ENCODE results near the gene TMEM174.

TMEM174 gene

DNA sequence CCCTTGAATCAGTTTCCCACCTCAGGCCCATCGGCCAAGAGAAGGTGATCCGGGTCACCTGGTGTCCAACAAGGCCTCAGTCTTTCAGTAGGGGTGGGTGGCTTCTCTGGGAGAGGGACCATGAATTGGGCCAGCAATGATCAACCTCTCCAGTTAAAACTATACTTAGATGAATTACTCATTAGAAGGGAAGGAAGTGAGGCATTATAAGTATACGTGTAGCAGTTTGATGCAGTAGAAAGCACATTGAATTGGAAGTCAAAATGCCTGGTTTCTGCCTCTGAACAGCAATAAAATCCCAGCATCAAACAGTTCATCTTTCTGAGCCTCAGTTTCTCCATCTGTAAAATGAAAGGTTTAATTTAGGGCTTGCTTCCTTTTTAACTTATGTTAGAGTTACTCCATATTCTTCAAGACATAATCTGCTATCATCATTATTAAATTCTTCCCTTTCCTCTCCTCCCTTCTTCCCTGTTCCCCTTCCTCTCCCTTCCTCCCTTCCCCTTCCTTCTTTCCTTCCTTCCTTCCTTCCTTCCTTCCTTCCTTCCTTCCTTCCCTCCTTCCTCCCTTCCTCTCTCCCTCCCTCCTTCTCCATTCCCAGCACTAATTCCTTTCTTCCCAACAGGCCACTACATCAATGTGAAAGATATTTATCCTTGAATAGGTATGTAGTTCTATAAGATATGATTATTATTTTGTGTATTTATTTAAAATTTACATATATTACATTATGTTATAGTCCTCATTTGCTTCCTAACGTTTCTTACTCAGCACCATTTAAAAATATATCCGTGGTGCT lies 18.6 kb upstream of the TMEM174 start:
- no peak for DNase-seq

DNA sequence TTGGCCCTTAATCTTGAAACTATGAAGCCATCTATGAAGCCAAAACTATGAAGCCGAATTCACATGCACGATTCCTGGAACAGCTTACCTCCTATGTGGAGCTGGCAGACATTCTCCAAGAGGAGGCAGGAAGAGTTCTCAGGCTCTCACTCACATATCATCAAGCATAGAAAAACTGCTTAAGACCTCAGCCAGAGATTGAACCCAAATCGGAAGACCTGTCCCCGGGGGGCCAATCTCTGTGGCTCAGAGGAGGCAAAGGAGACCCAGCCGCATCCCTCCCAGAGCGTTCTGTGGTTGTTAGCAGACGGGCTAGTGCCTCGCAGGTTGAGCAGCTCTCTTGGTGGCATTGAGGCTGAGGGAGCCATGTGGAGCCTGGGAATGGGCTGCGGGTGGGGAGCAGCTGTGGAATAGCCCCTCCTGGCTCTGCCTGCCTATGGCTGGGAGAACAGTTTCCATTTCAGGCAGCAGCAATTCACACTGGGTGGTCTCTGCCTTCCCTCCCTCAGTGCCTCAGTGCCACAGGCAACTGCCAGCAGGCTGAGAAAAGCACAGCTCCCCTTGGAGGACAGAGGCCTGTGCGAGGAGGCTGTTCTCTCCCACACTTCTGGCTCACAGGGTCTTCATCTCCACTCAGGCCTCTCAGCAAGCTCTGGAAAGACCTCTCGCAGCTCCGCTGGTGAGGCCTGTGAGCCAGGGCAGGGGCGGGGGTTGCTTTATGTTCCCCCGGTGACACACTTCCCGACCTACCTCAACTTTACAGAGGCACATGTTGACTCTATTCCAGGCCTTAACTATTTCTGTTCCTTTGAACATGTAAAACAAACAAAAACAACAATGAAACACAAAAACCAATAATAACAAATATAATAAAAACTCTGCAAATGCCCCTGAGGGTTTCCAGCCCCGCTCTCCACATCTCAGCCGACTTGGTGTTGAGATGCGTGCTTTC lies 17.4 kb upstream of the TMEM174 start:
- DNase-seq = no peak

DNA sequence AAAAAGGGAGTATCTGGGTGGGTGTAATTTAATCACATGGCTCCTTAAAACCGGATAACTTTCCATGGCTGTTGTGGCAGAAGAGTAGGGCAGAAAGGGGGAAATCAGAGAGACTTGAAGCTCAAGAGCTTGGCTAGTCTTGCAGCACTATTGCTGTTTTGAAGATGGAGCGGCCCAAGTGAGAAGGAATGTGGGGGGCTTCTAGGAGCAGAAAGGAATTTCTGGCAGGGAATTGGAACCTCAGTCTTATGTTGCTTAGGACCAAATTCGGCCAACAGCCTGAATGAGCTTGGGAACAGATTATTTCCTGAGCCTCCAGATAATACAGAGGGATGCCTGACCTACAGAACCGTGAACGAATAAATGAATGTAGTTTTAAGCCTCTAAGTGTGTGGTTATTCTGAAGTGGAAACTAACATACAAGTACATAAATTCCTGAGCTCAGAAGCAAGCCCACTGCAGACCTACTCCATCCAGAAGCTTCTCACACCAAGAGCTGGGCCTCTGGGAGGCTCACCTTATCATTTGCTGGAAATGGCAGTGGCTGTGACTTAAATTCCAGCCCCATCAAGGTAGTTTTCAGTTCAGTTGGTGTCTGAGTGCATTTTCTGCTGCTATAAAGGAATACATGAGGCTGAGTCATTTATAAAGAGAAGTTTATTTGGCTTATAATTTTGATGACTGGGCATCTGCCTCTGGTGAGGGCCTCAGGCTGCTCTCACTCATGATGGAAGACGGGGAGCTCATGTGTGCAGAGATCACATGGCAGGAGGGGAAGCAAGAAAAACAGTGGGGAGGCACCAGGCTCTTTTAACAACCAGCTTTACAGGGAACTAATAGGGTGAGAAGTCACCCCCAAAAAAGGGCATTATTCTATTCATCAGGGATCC lies 15.3 kb upstream of the TMEM174 start:
- no peak for DNase-seq

DNA sequence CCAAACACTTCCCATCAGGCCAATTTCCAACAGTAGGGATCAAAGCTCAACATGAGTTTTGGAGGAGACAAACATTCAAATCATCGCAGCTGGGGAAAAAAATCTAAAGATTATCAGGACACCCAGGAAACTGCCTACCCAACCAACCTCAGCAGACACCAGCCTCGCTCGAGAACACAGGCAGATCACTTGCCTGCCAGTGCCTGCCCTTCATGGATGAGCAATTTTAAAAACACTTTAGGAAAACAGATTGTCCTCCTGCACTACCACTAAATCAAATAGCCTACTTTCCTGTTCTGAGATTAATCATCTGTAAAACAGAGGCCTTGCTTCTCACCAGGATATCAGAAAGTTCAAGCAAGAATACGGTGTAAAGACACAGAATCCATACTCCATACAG lies 14.7 kb upstream of the TMEM174 start:
- no peak for DNase-seq

DNA sequence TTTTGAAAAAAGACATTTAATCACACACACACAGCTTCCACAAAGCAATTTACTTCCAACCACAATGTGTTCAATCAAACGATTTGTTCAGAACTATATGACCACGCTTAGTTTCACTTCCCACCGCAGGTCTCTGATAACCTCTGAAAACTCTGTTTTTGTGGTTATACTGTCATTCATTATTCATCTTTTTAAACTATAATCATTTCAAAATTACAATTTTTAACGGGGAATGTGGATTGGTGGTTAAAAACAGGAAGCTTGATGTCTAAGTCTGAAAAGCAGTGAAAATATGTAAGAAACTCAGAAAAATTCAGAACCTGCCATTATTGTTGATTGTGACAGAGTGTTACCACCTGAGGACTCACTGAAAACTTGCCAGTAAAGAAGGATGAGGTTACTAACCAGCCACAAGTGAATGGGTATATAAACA lies 12.7 kb upstream of the TMEM174 start:
- peak; percentile 29 to 36 for DNase-seq

DNA sequence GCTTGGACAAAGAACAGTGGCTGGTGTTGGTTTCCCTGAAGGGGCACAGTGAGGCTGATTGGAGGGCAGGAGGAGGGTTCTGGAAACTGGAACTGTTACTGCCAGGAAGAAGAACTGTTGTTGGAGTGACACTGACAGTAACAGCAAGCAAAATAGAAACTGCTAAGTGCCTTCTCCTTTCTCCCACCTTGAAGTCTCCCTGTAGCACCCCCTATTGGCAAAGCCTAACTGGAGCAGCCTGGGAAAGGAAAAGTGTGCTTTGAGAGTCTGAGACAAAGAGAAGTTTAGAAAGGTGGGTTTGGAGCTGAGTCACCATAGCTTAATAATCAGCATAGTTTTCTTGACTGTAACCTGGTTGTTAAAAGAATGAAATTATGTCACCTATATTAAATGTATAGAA lies 2.5 kb upstream of the TMEM174 start:
- no peak for DNase-seq

DNA sequence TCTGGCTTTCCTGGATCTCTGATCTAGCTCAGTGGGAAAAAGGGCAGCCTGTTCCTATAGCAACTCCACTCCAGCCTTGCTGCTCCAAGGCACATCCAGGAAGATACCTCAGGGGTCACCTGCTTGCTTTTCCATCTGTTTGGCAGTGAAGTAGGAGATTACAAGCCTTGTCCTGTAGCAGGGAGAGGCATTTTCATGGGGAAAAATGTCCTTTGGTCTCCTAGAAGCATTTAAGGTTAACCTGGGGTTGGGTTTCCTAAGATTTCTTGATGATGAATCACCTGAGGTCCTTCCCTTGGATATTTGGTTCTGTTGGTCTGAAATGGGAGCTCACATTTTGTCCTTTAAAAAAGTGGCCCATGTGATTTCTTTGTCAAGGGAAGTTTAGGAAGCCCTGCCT lies 1.5 kb upstream of the TMEM174 start:
- DNase-seq = no peak

DNA sequence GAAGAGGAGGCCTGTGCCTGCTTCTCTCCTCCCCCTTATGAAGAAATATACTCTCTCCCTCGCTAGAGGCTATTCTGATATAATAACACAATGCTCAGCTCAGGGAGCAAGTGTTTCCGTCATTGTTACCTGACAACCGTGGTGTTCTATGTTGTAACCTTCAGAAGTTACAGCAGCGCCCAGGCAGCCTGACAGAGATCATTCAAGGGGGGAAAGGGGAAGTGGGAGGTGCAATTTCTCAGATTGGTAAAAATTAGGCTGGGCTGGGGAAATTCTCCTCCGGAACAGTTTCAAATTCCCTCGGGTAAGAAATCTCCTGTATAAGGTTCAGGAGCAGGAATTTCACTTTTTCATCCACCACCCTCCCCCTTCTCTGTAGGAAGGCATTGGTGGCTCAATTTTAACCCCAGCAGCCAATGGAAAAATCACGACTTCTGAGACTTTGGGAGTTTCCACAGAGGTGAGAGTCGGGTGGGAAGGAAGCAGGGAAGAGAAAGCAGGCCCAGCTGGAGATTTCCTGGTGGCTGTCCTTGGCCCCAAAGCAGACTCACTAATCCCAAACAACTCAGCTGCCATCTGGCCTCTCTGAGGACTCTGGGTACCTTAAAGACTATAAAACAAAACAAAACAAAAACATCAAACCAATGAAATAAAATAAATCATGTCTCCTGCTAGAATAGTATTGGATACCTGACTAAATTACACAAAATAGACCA lies 1.3 kb downstream of the TMEM174 start:
- no peak for DNase-seq

DNA sequence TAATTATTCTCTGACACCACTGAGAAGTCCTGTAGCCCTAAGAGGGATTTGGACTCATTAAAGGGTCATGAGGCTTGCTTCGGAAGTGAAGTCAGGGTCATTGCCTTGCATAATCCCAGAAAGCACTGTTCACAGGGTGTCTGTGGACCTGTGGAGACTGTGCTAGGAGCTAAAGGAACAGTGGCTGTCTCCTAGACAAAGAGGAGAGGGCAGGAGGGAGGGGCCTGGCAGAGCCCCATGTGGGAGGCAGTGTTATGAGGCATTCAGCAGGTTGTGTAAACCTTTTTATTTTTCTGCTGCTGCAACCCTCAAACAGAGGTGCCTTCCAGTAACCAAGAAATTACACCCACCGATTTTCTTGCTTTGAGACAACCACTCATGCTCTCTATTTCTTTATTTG lies 3.3 kb downstream of the TMEM174 start:
- no peak for DNase-seq

DNA sequence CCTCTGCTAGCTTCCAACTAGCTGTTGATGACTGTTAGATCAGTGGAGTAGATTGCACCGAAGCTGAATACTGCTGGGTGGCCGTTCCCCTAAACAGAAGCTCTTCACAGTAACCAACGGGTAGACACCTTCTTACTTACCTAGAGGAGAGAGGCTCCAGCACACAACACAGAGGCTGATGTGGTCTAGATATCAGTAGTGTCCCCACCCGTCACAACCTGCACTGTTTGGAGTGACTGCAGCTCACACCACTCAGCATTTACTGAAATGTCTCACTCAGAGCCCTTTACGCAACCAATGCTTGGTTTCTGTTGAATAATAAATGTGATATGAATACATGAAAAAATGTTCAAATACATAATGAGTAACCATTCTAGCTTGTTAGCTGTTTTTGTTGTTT lies 5.3 kb downstream of the TMEM174 start:
- no peak for DNase-seq

DNA sequence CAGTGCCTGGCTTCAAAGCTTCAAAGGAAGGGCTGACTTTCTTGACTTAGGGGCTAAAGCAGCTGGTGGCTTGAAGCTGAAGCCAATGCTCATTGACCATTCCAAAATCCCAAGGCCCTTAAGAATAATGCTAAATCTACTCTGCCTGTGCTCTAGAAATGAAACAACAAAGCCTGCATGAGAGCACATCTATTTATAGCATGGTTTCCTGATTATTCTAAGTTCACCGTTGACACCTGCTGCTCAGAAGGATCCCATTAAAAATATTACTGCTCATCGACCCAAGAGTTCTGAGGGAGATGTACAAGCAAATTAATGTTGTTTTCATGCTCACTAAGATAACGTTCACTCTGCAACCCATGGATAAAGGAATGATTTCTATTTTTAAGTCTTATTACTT lies 6.7 kb downstream of the TMEM174 start:
- DNase-seq = no peak

DNA sequence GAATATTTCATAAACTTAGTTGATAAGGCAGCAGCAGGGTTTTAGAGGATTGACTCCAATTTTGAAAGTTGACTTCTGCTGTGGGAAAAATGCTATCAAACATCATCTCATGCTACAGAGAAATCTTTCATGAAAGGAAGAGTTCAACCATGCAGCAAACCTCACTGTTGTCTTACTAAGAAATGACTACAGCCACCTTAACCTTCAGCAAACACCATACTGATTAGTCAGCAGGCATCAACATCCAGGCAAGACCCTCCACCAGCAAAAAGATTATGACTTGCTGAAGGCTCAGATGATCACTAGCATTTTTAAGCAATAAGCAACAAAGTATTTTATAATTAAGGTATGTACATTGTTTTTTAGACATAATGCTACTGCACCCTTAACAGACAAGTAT lies 7.6 kb downstream of the TMEM174 start:
- no peak for DNase-seq

DNA sequence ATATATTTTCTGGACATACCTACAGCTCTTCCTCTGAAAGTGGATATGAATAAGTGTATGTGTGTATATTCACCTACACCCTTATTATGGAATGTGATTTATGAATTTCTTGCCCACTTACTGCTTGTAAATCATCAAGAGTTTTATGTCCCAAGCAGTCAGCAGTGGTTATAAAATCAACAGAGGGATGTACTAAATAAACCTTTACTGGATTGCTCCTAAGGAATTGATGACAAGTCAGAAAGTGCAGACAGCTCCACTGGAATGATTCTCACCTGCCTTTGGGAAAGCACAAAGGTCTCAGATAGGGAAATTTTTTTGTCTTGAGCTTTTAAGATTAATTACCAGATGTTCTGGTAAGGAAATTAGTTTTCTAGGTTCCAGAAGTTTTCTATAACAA lies 9.3 kb downstream of the TMEM174 start:
- no peak for DNase-seq

DNA sequence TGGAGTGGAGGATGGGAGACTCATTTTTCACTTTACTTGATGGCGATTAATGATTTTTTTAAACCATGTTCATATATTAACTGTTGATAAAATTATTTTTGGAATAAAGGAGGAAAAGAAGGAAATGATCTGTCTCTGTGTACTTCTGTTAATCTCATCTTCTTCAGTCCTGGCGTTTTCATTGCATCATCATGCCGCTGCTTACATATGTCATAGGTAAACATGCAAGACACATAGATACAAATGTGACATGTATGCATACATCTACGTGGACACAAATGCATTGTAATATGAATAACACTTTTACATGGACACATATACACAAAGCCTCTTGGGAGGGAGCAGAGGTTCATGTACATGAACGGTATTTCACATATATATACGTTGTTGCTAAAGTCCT lies 10.0 kb downstream of the TMEM174 start:
- no peak for DNase-seq

DNA sequence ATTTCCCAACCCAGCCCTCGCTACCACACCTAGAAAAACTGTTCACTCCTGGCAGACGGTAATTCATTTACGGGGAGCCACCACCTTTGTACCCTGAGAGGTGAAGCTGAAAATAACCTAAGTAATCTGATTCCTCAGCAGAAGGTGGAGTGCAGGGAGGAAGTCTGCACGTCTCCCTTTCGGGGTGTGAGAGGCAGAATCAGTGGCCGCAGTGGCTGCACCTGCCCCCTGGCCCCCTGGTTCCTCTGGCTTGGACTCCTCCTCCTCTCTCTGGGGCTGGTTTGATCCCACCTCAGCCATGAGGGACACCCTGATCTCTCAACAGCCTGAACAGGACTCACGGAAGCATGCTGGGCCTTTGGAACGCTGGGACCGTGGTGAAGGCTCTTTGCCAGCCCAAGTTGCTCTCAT lies 10.5 kb downstream of the TMEM174 start:
- DNase-seq = no peak

DNA sequence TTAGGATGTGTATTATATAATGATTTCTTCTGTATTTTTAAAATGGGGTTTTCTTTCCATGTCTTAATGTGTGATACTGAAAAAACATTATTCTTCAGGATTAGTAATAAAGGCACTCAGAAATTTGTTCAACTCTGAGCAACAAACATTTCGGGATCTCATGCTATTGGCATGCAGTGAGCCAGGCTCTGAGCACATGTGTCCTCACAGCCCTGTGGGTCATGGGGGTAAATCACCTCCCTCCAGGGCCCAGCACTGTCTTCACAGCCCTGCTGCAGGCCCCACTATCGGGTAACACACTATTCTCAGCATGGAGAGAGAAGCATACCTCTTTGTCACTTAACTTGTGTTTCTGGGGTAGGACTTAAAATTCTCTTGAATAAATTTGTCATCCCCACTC lies 14.0 kb downstream of the TMEM174 start:
- no peak for DNase-seq

DNA sequence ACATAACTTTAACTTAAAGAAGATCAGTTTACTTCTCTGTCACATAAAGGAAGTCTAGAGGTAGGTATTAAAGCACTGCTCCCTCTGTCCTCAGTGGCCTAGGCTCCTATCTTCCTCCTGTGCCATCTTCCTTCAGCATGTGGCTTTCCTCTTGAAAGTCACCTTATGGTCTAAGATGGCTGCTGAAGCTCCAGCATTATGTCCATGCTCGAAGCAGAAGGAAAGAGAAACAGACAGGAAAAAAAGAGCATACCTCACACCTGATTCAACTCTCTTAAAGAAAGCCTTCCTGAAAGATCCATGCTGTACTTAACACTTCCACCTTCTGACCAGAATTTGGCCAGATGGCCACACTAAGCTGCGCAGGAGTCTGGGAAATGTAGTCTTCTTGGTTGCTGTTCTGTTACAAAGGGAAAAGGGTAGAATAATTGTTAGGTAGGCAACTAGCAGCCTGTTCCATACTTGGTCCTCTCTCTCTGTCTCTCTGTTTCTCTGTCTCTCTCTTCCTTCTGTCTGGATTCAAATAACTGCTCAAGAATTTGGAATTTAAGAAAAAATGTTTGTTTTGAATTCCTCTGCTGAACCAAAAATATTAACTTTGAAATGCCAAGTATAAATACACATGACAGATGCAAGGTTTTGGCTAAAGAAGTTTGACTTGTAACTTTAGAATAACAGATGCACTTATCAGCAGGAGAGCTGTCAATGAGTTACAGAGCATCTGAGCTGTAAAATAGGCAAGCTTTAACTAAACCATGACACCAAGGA lies 16.0 kb downstream of the TMEM174 start:
- no peak for DNase-seq

DNA sequence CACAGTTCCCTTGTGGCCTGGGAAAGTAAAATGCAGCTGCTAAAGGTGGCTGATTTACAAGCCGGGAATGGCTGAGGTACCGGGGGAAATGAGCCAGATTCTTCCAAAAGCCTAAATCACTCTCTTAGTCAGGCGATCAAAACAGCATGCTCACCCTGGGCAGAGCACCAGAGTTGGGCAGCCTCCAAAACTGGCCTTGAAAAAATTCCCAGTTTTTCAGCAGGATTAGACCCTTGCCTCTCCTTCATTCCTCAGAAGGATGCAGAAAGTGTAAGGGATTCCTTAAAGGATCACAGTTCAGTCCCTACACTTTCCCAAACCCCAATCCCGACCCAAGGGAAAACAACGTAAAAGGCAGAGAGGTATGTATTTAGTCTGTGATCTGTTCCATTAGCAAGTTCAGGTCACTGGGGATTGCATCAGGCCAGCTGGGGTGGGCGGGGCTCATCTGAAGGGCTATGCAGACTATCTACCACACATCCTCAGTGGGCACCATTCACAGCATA lies 16.9 kb downstream of the TMEM174 start:
- DNase-seq = no peak

DNA sequence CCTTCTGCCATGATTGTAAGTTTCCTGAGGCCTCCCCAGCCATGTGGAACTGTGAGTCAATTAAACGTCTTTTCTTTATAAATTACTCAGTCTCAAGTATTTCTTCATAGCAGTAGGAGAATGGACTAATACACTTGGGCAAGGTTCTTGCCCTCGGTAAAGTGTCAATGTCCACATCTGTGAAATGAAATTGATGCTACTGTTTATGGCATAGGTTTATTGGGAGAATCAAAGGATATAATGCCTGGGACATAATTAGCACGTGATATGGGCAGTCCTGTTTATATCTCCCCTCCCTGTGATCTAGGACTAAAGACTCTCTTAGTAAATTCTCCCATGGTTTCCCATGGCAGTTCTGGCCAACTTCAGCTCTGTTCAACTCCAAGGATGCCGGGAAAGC lies 19.4 kb downstream of the TMEM174 start:
- no peak for DNase-seq

DNA sequence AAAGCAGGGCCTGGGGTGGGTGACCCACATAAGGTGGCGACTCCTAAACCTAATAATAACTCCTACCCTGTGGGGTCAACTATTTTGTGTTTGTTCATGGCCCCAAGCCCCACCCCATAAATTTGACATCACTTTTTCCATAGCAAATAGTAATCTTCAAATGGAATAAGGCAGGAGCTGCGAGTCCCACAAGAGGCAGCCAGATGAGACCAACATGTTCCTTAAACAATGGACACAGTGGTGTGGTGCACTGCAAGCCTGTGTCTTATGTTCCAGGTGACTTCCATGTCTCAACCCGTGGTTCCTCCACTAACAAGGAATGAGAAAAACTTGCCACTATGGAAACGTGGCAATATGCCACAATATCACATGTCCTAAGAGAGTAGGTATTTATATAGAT lies 20.6 kb downstream of the TMEM174 start:
- DNase-seq = no peak

DNA sequence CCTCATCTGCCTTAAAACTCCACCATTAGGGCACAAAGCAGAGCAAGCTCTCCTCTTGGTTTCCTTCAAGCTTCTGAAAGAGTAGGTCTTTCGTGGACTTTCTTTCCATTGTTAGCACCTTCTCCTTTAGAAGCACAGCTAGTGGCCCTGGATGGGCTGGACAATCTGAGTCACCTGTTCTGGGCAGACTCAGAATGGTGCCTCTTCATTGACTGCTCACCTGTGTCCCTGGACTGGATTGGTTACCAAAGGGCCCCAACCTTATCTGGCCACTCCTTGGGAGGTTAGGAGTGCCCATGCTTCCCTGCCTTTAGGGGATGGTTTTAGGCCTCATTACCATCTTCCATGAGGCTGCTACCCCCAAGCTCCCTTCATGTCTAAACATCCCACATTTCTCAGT lies 23.2 kb downstream of the TMEM174 start:
- DNase-seq = no peak

Data from activated CD4-positive, alpha-beta T cell treated with anti-CD3 and anti-CD28 coated beads, Interleukin-2, amount 50 U/mL, for 4 hours (primary cell).